Activated CD4-positive, CD25-positive, alpha-beta regulatory T cell treated with anti-CD3 and anti-CD28 coated beads, Interleukin-2, amount 50 U/mL, for 16 hours (primary cell): ENCODE data around the gene ASXL1.

ENCODE experiments used
- DNase-seq: peaks from one replicate; pipeline ENCODE4 v3.0.0-alpha.2; 2020; ENCODE audit warnings: low read depth, low spot score

ASXL1 gene

DNA sequence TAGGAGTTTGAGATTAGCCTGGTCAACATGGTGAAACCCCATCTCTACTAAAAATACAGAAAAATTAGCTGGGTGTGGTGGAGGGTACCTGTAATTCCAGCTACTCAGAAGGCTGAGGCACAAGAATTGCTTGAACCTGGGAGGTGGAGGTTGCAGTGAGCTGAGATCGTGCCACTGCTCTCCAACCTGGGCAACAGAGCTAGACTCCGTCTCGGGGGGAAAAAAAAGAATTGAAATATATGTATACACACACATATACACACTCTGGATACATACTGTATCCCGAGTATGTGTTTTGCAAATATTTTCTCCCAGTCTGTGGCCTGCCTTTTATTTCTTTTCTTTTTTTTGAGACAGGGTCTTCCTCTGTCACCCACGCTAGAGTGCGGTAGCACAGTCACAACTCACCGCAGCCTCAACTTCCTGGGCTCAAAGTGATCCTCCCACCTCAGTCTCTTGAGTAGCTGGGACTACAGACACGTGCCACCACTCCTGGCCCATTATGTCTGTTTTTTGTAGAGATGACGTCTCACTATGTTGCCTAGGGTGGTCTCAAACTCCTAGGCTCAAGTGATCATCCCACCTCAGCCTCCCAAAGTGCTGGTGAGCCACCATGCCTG, 49.1 kb downstream of the ASXL1 start:
- DNase-seq, result peak; percentile 28

- no peak for DNase-seq
These were observed 54.0 kb downstream of the ASXL1 start for GRCh38 chr20:32411955-32412706.

DNA sequence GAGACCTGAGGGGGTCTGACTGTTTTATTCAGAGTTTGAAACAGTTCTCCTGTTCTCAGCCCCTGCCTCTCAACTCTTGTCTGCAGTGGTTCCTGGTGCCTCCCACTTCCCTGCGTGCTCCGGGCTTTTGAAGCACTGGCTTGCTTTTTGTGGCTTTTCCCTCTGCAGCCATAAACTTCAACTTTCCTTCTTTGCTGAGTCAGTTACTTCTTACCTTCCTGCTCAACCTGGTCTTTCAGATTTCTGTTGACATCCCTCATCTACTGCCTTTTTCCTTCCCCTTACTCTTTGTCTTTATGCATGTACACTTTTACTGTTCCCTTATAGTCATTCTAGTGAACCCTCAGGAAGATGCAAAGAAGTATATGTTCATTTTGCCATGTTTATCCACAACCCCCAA, 57.4 kb downstream of the ASXL1 start:
- DNase-seq, result no peak

GRCh38 chr20:32416206-32416605, 58.1 kb downstream of the ASXL1 start:
- DNase-seq, result no peak

GRCh38 chr20:32418376-32418775, 60.2 kb downstream of the ASXL1 start:
- no peak for DNase-seq

GRCh38 chr20:32421290-32421689, 63.2 kb downstream of the ASXL1 start:
- no peak for DNase-seq

DNA sequence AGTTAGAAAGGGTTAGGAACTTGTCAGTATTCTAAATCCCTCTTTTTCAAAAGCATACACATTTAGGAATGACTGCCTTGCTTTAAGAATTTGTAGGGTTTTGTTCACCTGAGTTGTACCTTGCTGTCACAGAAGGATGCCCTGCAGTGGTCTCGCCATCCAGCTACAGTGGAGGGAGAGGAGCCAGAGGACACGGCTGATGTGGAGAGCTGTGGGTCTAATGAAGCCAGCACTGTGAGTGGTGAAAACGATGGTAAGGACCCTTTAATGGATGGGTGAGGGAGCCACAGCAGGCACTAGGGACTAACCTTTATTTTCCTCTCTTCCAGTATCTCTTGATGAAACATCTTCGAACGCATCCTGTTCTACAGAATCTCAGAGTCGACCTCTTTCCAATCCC, 69.9 kb downstream of the ASXL1 start:
- DNase-seq, result no peak

GRCh38 chr20:32429343-32429742, 71.2 kb downstream of the ASXL1 start:
- DNase-seq, result no peak

DNA sequence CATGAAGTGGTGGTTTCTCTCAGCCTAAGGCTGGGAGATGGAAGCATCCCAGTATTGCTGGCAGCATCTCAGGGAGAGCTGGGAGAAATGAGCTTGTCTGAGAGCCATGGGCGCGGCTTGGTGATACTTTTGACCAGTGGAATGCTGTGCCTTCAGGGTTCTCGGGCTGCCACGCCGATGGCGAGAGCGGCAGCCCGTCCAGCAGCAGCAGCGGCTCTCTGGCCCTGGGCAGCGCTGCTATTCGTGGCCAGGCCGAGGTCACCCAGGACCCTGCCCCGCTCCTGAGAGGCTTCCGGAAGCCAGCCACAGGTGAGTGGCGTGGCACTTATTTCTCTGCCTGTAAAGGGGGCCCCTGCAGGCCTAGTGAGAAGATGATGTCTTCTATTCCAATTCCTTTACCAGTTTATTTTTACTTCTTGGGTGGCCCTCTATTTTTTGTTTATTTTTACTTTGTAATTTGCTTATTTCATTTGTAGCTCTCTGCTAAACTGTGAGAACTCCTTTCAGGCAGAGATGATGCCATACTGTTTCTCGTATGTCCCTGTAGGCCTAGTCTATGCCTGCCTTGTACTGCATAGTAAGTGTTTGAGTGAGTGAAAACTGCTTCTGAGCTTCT, 71.7 kb downstream of the ASXL1 start:
- DNase-seq, result no peak

DNA sequence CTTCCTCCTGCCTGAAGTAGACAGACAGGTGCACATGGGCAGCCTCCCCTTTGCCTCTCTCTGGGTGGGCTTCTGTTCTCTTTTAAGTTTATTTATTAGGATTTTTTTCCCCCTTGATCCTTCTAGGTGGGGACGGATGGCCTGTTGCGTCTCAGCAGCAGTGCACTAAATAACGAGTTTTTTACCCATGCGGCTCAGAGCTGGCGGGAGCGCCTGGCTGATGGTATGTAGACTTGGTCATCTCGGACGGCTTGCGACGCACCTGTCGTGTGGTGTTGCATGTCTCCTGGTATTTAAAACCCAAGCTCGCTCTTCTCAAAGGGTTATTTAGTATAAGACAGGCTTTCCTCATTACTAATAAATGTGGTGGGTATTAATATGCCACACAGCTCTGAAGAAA, 73.3 kb downstream of the ASXL1 start:
- no peak for DNase-seq

DNA sequence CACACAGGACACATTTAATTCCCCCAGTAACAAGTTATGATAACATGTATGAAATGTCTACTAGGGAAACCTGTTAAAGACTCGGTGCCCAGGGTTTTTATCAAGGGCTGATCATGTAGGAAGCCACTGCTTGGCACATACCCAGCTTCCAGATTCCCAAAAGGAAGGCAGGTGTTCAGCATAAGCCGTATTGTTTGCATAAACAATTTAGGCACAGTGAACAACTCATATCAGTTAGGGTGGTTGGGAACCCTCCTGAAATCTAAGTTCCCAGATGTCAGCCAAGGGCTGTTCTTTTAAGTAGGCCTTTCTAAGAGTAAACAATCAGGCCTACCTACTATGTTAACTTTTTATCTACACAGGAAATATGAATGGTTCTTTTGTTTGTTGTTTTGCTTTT, 74.1 kb downstream of the ASXL1 start:
- DNase-seq, result no peak

DNA sequence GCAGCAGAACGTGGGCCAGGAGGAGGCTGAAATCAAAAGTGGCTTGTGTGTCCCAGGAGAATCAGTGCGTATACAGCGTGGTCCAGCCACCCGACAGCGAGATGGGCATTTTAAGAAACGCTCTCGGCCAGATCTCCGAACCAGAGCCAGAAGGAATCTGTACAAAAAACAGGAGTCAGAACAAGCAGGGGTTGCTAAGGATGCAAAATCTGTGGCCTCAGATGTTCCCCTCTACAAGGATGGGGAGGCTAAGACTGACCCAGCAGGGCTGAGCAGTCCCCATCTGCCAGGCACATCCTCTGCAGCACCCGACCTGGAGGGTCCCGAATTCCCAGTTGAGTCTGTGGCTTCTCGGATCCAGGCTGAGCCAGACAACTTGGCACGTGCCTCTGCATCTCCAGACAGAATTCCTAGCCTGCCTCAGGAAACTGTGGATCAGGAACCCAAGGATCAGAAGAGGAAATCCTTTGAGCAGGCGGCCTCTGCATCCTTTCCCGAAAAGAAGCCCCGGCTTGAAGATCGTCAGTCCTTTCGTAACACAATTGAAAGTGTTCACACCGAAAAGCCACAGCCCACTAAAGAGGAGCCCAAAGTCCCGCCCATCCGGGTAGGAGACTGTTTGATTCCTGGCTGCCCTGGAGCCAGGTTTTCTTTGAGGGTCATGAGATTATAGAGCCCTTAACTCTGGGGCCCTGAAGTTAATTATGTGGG, 75.3 kb downstream of the ASXL1 start:
- no peak for DNase-seq

- no peak for DNase-seq
These were observed 76.3 kb downstream of the ASXL1 start for GRCh38 chr20:32434434-32434833.

DNA sequence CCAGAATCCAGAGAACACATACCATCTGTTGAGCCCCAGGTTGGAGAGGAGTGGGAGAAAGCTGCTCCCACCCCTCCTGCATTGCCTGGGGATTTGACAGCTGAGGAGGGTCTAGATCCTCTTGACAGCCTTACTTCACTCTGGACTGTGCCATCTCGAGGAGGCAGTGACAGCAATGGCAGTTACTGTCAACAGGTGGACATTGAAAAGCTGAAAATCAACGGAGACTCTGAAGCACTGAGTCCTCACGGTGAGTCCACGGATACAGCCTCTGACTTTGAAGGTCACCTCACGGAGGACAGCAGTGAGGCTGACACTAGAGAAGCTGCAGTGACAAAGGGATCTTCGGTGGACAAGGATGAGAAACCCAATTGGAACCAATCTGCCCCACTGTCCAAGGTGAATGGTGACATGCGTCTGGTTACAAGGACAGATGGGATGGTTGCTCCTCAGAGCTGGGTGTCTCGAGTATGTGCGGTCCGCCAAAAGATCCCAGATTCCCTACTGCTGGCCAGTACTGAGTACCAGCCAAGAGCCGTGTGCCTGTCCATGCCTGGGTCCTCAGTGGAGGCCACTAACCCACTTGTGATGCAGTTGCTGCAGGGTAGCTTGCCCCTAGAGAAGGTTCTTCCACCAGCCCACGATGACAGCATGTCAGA, 77.4 kb downstream of the ASXL1 start:
- DNase-seq, result no peak

DNA sequence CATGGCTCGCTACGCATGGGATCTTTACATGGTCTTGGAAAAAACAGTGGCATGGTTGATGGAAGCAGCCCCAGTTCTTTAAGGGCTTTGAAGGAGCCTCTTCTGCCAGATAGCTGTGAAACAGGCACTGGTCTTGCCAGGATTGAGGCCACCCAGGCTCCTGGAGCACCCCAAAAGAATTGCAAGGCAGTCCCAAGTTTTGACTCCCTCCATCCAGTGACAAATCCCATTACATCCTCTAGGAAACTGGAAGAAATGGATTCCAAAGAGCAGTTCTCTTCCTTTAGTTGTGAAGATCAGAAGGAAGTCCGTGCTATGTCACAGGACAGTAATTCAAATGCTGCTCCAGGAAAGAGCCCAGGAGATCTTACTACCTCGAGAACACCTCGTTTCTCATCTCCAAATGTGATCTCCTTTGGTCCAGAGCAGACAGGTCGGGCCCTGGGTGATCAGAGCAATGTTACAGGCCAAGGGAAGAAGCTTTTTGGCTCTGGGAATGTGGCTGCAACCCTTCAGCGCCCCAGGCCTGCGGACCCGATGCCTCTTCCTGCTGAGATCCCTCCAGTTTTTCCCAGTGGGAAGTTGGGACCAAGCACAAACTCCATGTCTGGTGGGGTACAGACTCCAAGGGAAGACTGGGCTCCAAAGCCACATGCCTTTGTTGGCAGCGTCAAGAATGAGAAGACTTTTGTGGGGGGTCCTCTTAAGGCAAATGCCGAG, 78.2 kb downstream of the ASXL1 start:
- DNase-seq, result no peak

DNA sequence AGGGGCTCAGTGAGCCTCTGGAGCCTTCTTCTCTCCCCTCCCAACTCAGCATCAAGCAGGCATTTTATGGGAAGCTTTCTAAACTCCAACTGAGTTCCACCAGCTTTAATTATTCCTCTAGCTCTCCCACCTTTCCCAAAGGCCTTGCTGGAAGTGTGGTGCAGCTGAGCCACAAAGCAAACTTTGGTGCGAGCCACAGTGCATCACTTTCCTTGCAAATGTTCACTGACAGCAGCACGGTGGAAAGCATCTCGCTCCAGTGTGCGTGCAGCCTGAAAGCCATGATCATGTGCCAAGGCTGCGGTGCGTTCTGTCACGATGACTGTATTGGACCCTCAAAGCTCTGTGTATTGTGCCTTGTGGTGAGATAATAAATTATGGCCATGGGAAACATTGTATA, 78.8 kb downstream of the ASXL1 start:
- DNase-seq, result no peak

DNA sequence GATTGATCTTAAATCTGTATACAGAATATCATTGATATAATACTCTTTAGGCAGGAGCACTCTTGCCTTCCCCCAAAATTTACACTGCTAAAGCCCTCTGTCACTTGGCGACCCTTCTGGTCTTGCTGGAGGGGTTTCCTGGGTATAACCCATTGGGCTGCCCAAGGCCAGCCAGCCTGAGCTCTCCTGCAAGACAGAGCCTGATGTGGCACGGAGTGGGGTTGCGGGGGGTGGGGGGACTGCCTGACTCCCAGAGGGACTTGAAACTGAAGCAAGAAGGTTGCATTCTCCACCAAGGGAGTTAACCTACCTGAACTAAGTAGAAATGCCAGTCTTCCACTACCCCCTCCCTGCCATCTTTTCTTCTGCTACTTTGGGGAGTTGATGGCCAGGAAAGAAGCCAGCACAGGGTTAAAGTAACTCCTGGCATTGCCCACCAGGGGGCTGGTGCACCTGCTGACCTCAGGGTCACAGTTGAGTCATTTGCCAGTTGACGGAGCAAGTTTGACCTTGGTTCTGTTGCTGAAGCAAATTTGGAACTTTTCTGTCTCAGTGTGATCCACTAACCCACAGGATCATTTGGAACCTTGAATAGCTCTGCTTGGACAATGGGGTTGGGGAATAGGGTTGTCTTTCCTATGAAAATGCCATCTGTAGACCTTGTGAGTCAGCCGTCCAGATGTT, 79.4 kb downstream of the ASXL1 start:
- DNase-seq, result no peak

- no peak for DNase-seq
These were observed 80.3 kb downstream of the ASXL1 start for GRCh38 chr20:32438331-32438858.

DNA sequence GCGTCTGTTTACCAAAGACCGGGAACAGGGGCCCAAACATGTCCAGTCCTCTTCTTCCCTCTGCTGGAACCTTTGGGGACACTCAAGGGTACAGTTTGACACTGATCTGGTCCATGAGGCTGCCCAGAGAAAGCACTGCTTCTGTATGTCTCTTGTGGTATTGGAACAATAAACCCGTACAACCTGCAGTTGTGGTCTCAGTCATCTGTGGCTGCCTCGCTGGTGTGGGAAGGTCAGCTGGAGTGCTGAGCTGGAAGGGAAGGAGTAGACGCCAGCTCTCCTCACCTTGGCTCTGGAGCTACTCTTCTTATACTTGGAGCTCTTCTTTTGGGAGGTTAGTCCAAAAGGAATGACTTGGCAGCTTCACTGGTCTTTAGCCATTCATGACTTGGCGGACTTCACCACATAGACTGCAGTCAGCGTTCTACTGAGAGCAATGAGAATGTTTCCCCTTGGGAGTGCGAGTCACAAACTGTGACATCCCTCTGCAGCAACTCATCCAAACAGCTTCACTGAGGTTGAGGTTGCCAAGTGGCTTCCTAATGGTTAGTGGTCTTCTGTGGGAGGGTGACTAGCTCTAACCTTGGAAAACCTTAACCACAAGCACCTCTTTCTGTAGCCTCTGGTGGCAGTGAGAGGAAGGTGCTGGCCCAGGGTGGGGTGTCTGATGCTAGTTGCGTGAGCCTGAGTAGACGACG, 81.2 kb downstream of the ASXL1 start:
- DNase-seq, result no peak
